ENCODE measurements around the gene MKKS.
"Not testable (repeated sequence)": the region's sequence is repeated elsewhere in the genome, so short reads cannot be mapped to it uniquely, and the experiment has no call there.

Gene MKKS

DNA sequence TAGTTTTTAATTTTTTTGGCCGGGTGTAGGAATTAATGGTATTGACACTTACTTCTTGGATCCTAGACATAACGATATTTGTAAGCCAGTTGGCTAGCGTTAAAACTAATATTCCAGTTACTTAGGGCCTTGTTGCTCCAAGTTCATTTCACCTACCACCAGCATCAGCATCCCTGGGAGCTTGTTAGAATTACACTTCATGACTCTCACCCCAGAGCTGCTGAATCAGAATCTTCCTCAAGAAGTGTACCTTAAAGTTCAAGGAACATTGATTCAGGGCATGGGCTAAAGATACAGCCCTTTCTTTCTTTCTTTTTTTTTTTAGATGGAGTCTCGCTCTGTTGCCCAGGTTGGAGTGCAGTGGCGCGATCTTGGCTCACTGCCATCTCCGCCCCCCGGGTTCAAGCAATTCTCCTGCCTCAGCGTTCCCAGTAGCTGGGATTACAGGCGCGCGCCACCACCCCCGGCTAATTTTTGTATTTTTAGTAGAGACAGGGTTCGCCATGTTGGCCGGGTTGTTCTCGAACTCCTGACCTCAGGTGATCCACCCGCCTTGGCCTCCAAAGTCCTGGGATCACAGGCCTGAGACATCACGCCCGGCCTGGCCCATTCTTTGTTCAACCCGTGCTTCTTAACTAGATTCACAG, 2.2 kb upstream of the MKKS start:
- DNase-seq (ENCODE audit: insufficient read length, low spot score) (no peak), FAIRE-seq (no peak)
- TF ChIP-seq POLR2A (IDR thresholded peaks at IDR 0.05; ENCODE audit: low read depth, low read length), result no peak

DNA sequence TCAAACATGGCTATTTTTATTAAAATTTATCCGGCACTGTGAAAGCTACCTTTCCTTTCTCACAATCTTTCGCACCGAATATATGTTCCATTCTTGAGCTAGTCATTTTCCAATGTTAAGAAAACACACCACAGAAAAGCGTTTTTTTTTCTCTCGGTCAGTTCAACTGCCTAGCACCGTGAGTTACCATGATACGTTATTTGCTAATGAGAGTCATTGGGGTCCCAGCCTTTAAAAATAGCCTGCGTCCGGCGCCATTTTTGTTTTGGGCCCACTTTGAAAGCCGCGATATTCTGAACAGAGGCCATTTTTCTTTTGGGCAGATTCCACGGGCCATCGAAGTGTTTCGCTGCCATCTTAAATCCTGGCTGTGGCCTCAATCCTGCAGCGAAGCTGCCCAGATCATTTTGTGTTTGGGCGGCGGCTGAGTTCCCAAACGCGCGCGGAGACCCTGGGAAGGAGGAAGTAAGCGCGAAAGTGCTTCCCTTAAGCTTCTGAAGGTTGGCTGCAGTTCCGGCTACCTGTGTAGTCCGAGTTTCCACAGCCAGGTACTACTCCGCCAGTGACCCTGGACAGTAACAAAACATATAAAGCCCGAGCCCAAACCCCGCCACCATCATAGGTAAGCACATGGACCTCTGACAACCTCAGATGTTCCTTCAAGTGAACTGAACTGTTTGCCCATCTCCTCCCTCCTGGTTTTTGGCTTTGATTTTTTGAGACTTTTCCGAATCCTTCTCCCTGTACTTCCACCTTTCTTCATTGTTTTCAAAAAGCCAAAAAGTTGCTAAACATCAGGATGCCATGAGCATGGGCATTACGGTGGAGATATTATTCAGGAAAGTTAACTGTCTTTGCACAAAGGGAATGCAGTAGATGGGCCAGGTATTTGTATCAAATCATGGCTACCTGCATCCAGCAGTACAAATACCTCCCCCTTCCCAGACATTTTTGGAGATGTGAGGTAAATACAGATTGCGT, 1.1 kb upstream of the MKKS start, which contains the start of gene SLX4IP:
Gene SLX4IP (plus strand): TSS at position 474 of the 981 bp plus-strand sequence. CDS start 22,900 bp downstream, outside the sequence.
- DNase-seq (ENCODE audit: insufficient read length, low spot score) (peak; percentile 53), FAIRE-seq (peak; percentile 11)
- peak; percentile 51 for TF ChIP-seq POLR2A (IDR thresholded peaks at IDR 0.05; ENCODE audit: low read depth, low read length)

DNA sequence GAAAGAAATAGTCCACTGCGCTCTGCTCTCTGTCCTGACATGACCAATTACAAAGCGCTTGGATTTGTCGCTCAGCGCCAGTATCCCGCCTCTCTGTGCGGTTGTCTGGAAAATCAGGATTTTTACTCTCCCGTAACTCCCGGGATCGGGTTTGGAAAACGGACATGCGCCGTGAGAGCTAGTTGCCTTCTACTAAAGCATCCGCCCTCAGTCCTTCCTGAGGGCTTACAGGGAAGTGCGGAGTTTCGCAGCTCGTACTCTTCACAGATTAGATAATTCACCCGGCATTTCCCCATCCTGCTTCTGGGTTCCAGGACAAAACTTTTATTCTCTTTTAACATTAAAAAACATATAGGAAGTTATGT, 427 bp upstream of the MKKS start:
- TF ChIP-seq POLR2A (IDR thresholded peaks at IDR 0.05; ENCODE audit: low read depth, low read length), result peak; percentile 87
- DNase-seq (ENCODE audit: insufficient read length, low spot score), result peak; percentile 55
- FAIRE-seq, result peak; percentile 15

DNA sequence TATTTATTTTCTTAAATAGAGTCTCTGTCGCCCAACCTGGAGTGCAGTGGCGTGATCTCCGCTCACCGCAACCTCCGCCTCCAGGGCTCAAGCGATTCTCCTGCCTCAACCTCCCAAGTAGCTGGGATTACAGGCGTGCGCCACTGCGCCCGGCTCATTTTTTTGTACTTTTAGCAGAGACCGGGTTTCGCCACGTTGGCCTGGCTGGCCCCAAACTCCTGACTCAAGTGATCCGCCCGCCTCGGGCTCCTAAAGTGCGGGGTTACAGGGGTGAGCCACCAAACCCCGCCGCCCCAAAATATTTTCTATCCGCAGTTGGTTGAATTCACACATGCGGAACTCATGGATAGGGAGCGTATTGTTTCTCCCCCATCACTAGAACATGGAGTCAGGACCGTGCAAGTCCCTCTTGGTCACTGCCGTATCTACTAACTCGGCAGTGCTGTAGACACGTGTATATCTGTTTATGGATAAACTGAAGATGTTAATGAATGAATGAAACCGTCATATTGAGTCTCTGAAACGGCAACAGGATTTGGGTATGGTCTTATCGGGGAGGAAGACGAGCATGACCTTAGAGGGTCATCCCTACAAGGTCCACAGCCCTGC, 904 bp downstream of the MKKS start:
- no peak for TF ChIP-seq POLR2A (IDR thresholded peaks at IDR 0.05; ENCODE audit: low read depth, low read length)
- no peak for FAIRE-seq
- no peak for DNase-seq (ENCODE audit: insufficient read length, low spot score)

DNA sequence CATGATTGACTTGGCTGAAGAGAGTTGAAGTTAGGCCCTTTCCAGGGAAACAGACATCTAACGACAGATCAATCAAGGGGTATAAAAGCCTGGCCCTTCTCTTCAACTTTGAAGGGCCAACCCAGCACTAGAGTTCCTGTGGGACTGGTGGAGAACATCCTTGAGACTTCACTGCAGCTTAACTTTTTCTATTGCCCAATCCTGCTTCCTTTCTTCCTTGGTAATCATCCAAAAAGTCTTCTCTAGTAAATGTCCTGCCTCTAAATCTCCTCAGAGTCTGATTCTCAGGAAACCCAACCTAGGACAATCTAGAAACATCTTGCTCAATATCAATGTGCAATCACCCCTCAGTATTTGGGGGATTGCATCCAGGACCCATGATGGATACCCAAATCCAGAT, 1.9 kb downstream of the MKKS start:
- no peak for TF ChIP-seq POLR2A (IDR thresholded peaks at IDR 0.05; ENCODE audit: low read depth, low read length)
- FAIRE-seq, result no peak
- no peak for DNase-seq (ENCODE audit: insufficient read length, low spot score)

DNA sequence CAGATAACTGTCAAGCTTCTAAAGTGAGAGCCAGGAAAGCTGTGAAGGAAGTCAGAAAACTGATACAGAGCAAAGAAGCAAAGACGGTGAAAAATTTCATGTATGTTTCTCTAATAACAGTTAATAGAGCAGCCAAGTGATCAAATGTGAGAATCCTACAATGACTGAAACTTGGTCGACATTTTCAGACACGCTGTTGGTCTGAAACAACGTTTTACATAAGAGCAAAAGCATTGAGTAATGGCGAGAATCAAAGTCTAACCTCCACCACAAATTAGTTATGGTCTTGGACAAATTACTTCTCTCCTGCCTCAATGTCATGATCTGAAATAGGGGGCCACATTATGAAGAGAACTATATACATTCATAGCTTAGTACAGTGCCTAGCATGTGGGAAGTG, 3.3 kb downstream of the MKKS start:
- no peak for TF ChIP-seq POLR2A (IDR thresholded peaks at IDR 0.05; ENCODE audit: low read depth, low read length)
- DNase-seq (ENCODE audit: insufficient read length, low spot score), result no peak
- no peak for FAIRE-seq

DNA sequence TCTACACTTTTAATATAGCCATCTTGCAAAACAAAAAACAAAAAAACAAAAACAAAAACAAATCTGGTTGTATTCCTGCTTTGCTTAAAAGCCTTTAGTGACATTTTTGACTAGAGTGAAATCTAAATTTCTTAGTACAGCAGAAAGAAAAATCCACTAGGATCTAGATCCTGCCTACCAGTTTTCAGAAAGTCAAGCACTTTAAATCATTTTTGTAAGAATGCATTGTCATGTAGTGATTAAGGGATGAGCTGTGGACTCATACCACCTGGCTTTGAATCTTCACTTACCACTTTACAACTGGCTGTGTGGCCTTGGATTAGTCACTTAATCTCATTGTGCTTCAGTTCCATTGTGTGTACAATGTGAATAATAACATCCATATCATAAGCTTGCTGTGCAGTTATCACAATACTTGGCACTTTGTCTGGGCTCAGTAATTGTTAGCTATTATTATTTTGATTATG, 4.0 kb downstream of the MKKS start:
- no peak for TF ChIP-seq POLR2A (IDR thresholded peaks at IDR 0.05; ENCODE audit: low read depth, low read length)
- DNase-seq (ENCODE audit: insufficient read length, low spot score), result peak; percentile 25
- no peak for FAIRE-seq

DNA sequence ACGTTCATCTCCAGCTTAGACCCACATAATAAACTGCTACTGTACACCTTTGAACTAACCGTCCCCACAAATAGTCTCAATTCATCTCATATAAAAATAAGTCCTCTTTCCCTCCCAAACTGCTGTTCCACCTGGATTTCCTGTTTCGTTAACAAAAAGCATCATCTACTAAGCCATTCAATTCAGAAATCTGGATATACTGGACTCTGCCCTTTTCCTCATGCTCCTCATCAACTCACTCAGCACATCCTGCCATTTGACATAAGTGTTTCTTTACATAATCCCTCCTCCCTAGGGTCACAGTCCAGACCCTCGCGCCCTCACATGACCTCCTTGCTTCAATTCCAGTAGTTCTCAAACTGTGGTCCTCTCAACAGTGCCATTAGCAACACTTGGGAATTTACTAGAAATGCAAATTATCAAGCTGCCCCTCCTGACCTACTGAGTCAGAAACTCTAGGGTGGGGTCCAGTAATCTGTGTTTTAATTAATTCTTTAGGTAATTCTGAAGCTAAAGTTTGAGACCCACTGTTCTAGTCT, 4.5 kb downstream of the MKKS start:
- TF ChIP-seq POLR2A (IDR thresholded peaks at IDR 0.05; ENCODE audit: low read depth, low read length), result no peak
- no peak for FAIRE-seq
- no peak for DNase-seq (ENCODE audit: insufficient read length, low spot score)

DNA sequence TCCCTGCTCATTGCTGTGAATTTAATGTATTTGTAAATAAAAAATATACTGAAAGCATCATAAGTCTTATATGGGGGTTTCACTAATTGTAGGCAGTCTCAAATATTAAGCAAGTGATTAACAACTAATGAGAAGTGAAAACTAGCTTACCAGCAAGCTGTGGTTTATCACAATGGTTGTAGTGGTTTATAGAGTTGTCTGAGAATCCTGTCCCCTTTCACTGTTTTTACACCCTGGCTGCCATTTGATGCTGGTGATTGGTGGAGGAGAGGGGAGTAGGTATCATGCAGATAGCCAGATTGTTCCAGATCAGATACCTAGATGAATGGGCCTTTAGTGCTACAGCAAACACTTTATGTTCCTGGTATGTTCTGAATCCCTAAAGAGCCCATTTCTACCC, 6.0 kb downstream of the MKKS start:
- TF ChIP-seq POLR2A (IDR thresholded peaks at IDR 0.05; ENCODE audit: low read depth, low read length), result no peak
- FAIRE-seq, result no peak

DNA sequence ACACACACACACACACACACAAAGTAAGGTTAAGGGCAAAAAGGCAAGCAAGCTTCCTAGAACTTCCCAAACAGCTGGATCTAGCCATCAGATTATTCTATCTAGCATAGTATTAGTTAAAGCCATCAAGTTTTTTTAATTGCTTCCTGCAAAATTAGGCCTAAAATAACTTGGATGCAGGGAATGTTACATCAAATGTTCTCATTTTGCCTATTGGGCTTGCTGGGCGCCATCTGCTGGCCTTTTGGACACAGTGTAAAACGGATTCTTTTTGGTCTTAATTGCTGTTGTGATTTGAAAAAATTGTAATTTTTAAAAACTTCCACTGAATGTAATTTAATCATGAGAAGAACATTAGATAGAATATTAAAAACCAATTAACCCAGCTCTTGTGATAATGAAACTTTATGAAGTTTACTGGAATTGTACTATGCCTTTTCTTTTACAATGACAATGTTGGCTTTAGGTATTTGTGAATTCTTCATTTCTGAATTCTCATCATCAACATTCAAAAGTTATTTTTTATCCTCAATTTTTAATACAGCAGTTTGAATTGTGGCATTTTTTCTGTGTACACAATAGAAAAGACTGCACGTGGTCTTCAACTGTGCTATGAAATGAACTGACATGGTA, 6.8 kb downstream of the MKKS start:
- no peak for TF ChIP-seq POLR2A (IDR thresholded peaks at IDR 0.05; ENCODE audit: low read depth, low read length)
- FAIRE-seq, result peak; percentile 15
- no peak for DNase-seq (ENCODE audit: insufficient read length, low spot score)

More for the DNA sequence above, 6.0 kb downstream of the MKKS start:
- no peak for DNase-seq (ENCODE audit: insufficient read length, low spot score)

DNA sequence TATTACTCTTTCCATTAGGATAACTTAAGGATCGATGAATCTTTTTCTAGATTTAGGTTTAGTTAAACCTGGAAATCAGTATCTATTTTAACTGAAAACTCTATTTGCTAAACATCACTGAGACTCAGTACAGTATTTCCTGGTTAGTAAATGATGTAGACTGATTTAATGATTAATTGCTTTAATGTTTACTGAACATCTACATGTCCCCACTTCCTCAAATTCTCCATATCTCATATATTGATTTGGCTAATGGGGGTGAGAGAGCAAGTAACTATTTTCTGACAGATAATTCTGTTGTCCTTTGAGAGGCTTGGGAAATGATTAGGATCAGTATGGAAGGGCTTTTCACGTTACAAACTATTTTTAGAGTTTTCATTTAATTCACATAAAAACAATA, 10.3 kb downstream of the MKKS start:
- no peak for FAIRE-seq
- no peak for DNase-seq (ENCODE audit: insufficient read length, low spot score)
- TF ChIP-seq POLR2A (IDR thresholded peaks at IDR 0.05; ENCODE audit: low read depth, low read length), result no peak

DNA sequence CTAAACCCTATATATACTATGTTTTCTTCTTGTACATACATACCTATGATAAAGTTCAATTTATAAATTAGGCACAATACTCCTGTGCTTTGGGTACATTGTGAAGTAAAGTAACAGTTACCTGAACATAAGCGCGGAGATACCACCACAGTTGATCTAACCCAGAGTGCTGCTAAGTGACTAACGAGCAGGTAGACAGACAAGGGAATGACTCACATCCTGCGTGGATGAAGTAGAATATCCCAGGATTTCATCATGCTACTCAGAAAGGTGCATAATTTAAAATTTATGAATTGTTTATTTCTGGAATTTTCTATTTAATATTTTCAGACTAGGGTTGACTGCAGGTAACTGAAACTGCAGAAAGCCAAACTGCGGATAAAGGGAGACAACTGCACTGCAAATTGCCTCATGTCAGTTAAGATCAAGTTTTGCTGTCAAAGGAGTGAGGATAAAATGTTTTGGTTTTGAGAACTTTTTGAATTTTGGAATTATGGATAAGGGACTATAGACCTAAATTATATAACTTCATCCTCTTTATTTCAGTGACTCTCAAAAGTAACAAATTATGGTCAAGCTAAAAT, 14.4 kb downstream of the MKKS start:
- DNase-seq (ENCODE audit: insufficient read length, low spot score) (no peak), FAIRE-seq (peak; percentile 77)
- TF ChIP-seq POLR2A (IDR thresholded peaks at IDR 0.05; ENCODE audit: low read depth, low read length), result no peak

DNA sequence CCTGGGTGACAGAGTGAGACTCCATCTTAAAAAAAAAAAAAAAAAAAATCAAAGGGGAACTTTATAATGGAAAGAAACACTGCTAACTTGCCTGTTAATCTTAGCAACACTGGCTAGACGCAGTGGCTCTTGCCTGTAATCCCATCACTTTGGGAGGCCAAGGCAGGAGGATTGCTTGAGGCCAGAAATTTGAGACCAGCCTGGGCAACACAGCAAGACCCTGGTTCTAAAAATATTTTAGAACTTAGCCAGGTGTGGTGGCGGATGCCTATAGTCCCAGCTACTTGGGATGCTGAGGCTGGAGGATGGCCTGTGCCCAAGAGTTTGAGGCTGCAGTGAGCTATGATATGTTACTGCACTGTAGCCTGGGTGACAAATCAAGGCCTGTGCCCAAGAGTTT, 16.8 kb downstream of the MKKS start:
- not testable (repeated sequence) for FAIRE-seq; DNase-seq (ENCODE audit: insufficient read length, low spot score)

Data from H54 (cell line).